Upper lobe of left lung (tissue), 6 donors: ENCODE results near the gene DNHD1. TPM values are rescaled to one million over a fixed set of nuclear protein-coding genes. Genes with fewer than 3 reads are reported as not detected.

Experiments used
- ATAC-seq, 2 donors: fragments of 200-7000 bp; cut with Tn5 transposase; one replicate each; pipeline ENCODE4 v1.9.1; 2022; ENCODE audit warnings: mild to moderate bottlenecking in 2 of 2, moderate library complexity in 2 of 2; ENCODE audit not compliant: low FRiP score in 2 of 2
- DNase-seq, 2 donors: peaks; one replicate each; pipeline ENCODE4 v3.0.0-alpha.2; 2019 to 2020
- H3K27ac ChIP-seq, 4 donors: fragments of 200-600 bp; sonication (generic); one replicate each; pipeline ENCODE4 v1.5.1; 2016 to 2019
- H3K27me3 ChIP-seq, 4 donors: fragments of 200-600 bp; sonication (generic); one replicate each; pipeline ENCODE4 v1.5.1; 2017 to 2019
- H3K36me3 ChIP-seq, 4 donors: fragments of 200-600 bp; sonication (generic); one replicate each; pipeline ENCODE4 v1.5.1; 2016 to 2019
- H3K4me1 ChIP-seq, 4 donors: fragments of 200-600 bp; sonication (generic); one replicate each; pipeline ENCODE4 v1.5.1; 2018 to 2019
- H3K4me3 ChIP-seq, 4 donors: fragments of 200-600 bp; sonication (generic); one replicate each; pipeline ENCODE4 v1.5.1; 2017 to 2019; ENCODE audit warnings: mild to moderate bottlenecking in 2 of 4, moderate library complexity in 1 of 4
- H3K9me3 ChIP-seq, 4 donors: fragments of 200-600 bp; sonication (generic); one replicate each; pipeline ENCODE4 v1.5.1; 2018 to 2019
- CTCF ChIP-seq, 6 experiments: fragments of 450-650 bp in 4 of 6; fragments of 200-600 bp in 2 of 6; sonication (generic) in 2 of 6; IDR thresholded peaks; one replicate each; pipeline ENCODE4 v1.5.1; 2016 to 2019; ENCODE audit warnings: antibody characterized with exemption in 6 of 6
- EP300 ChIP-seq, 4 donors: sonication (generic); formaldehyde crosslinking; IDR thresholded peaks; one replicate each; pipeline ENCODE4 v1.5.1; 2017; ENCODE audit warnings: antibody characterized with exemption in 4 of 4, control low read depth in 2 of 4
- POLR2A ChIP-seq, 4 donors: fragments of 450-650 bp; IDR thresholded peaks; one replicate each; pipeline ENCODE4 v1.5.1; 2016 to 2017; ENCODE audit warnings: antibody characterized with exemption in 4 of 4, mild to moderate bottlenecking in 2 of 4
- POLR2AphosphoS5 ChIP-seq, 2 donors: sonication (generic); formaldehyde crosslinking; IDR thresholded peaks; one replicate each; pipeline ENCODE4 v1.5.1; 2017; ENCODE audit warnings: antibody characterized with exemption in 2 of 2
- WGBS, 2 donors: methylation state at CpG; one replicate each; pipeline ENCODE4 v1.1.5; 2017 to 2018; 5-methylcytosine and 5-hydroxymethylcytosine counted together
- total RNA-seq, 6 donors: library from RNA; depleted of rRNA in 4 of 6; stranded (reverse); fragments of >200 nt in 4 of 6; gene quantifications; one replicate each; pipeline versions ENCODE4 v1.1.0 to v1.2.1, GENCODE V29; 2016 to 2021
- donor health status: DM: no; HTN: no; CAD: no; lungs with moderate emphysema.
- donor health status: DM: no; HTN: yes; CAD: no; lungs with severe emphysema.

The DNHD1 gene
- total RNA-seq, 6 donors from 2014 or later = 10.5 to 79.6 (median 21.6) TPM

- H3K27me3 ChIP-seq = no peaks in the 10 kb centered on the region
- H3K27ac ChIP-seq = no peak overlapping the region
- 85 to 94% methylated on average over 2 of the region's 2 CpGs for WGBS, 2 donors
- DNase-seq (no peak), ATAC-seq (no peak)
- TF ChIP-seq EP300 (IDR thresholded peaks at IDR 0.05) (no peak), CTCF (IDR thresholded peaks at IDR 0.05) (no peak), POLR2AphosphoS5 (IDR thresholded peaks at IDR 0.05) (no peak), POLR2A (IDR thresholded peaks at IDR 0.05) (no peak)
- H3K4me1 ChIP-seq = no peaks in the 10 kb centered on the region
- H3K36me3 ChIP-seq = peaks cover 31 to 97% (median 76%) of the 10 kb centered on the region in 4 donors
- H3K9me3 ChIP-seq = no peaks in the 10 kb centered on the region
- H3K4me3 ChIP-seq = no peak overlapping the region
Observed at GRCh38 chr11:6455070-6455469, 42.0 kb upstream of the DNHD1 start.

- peaks cover 20 to 93% (median 62%) of the 10 kb centered on the region in 4 donors for H3K36me3 ChIP-seq
- TF ChIP-seq POLR2AphosphoS5 (IDR thresholded peaks at IDR 0.05) (no peak), CTCF (IDR thresholded peaks at IDR 0.05) (no peak), POLR2A (IDR thresholded peaks at IDR 0.05) (no peak), EP300 (IDR thresholded peaks at IDR 0.05) (no peak)
- ATAC-seq (no peak), DNase-seq (peak in 1 of 2 donors; percentile 81)
- 94 to 97% methylated on average over 9 to 56 of the region's 56 CpGs for WGBS, 2 donors
- H3K4me3 ChIP-seq = no peak overlapping the region
- no peaks in the 10 kb centered on the region for H3K4me1 ChIP-seq
- H3K27ac ChIP-seq = no peak overlapping the region
- H3K9me3 ChIP-seq = no peaks in the 10 kb centered on the region
- H3K27me3 ChIP-seq = no peaks in the 10 kb centered on the region
Observed at GRCh38 chr11:6456361-6457073, 40.6 kb upstream of the DNHD1 start.

- DNase-seq = peak in 1 of 2 donors; percentile 70
- H3K36me3 ChIP-seq = peaks cover 19 to 88% (median 56%) of the 10 kb centered on the region in 4 donors
- WGBS, 2 donors = 92 to 94% methylated on average over 21 to 26 of the region's 26 CpGs
Observed at GRCh38 chr11:6457581-6458320, 39.3 kb upstream of the DNHD1 start.

GRCh38 chr11:6458352-6459098 is 38.6 kb upstream of the DNHD1 start:
- ATAC-seq (peak in 1 of 2 donors; percentile 83), DNase-seq (no peak)
- TF ChIP-seq POLR2AphosphoS5 (IDR thresholded peaks at IDR 0.05) (no peak), EP300 (IDR thresholded peaks at IDR 0.05) (no peak), CTCF (IDR thresholded peaks at IDR 0.05) (no peak), POLR2A (IDR thresholded peaks at IDR 0.05) (no peak)
- no peak overlapping the region for H3K4me3 ChIP-seq
- H3K27me3 ChIP-seq = no peaks in the 10 kb centered on the region
- no peaks in the 10 kb centered on the region for H3K4me1 ChIP-seq
- H3K27ac ChIP-seq = peak overlapping the region in 1 of 4 donors; percentile 46
- H3K36me3 ChIP-seq = peaks cover 11 to 86% (median 53%) of the 10 kb centered on the region in 4 donors
- WGBS, 2 donors = 61% methylated on average over 2 of the region's 2 CpGs
- H3K9me3 ChIP-seq = no peaks in the 10 kb centered on the region

More at GRCh38 chr11:6457581-6458320, 39.3 kb upstream of the DNHD1 start:
- H3K27me3 ChIP-seq = no peaks in the 10 kb centered on the region
- no peaks in the 10 kb centered on the region for H3K9me3 ChIP-seq
- no peak for TF ChIP-seq POLR2A (IDR thresholded peaks at IDR 0.05)
- TF ChIP-seq POLR2AphosphoS5 (IDR thresholded peaks at IDR 0.05) = no peak
- no peak for TF ChIP-seq CTCF (IDR thresholded peaks at IDR 0.05)
- TF ChIP-seq EP300 (IDR thresholded peaks at IDR 0.05) = no peak
- ATAC-seq = peak; percentile 13 to 34
- H3K4me3 ChIP-seq = no peak overlapping the region
- H3K27ac ChIP-seq = peak overlapping the region in 2 of 4 donors; percentile 7 to 46
- no peaks in the 10 kb centered on the region for H3K4me1 ChIP-seq
